HG03378 (cell line): Measurements from ENCODE around the gene LAMP1.
"Not testable (repeated sequence)": the region's sequence is repeated elsewhere in the genome, so short reads cannot be mapped to it uniquely, and the experiment has no call there.

ENCODE experiments used
- ATAC-seq: cut with Tn5 transposase; IDR thresholded peaks from one replicate; pipeline ENCODE4 v1.9.1; 2021; ENCODE audit warnings: mild to moderate bottlenecking, moderate library complexity; ENCODE audit not compliant: unreplicated experiment

The LAMP1 gene

DNA sequence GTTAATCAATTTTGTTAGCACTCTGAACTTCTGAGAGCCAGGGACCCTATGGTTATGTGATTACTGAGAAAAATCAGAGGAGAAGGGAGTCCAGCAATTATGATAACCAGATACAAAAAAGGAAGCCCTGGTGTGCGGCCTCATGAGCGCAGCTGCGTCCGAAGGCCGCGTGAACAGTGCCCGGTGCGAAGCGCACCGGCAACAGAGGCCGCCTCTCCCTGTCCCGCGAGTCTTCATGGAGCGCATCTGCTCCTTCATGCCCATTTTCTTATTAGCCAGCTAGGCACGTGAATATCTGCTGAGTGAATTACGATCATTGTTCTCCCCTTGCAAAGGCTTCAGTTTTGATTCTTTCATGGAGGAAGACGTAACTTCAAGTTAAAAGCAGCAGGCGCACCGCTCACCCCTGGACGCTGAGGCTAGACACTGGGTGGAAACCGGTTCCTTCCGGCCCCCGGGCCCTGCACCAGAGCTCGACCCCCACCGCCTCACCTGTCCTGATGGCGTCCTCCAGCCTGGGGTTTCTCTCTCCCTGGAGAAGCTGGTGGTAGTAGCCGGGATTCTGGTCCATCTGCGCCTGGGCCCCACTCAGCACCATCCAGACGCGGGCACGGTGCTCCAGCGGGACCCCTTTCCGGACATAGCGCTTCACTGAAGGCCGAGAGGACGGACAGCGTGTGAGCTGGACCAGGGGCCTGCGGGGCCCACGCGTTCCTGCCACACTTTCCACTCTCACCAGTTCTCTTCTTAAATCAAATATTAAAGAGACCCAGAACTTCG, 58.0 kb downstream of the LAMP1 start:
- no peak for ATAC-seq

DNA sequence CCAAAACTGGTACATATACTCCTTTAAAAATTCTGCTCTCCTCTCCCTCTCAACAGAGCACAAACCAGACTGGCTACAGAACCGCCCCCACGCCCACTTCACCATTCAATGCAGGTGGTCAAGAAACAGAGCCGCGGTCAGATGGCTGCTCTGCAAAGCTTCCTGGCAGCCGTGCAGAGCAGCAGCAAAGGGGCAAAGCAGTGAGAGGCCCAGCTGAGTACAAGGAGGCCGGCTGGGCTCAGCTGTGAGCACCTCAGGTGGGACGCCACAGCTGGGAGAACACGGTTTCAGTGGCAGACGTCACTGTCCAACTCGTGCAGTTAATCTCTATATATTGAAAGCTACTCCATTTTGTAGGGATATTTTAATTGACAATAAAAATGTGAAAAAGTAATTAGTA, 58.6 kb downstream of the LAMP1 start:
- ATAC-seq = no peak

DNA sequence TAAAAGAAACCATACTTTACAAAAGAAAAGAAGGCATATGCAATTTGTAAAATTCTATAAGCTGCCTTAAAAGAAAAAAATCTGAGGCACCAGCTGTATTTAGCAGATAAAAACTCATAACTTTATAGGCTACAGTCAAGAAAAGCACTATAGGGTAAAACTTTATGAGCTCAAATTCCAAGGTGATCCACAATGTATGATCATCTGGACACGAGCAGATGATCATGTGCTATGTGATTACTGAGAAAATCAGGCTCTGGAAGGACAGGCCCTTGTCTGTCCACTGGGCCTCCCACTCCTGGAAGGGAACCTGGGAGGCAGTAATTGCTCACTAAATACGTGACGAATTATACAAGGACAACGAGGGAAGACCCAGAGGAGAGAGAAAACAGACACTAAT, 59.6 kb downstream of the LAMP1 start:
- no peak for ATAC-seq

DNA sequence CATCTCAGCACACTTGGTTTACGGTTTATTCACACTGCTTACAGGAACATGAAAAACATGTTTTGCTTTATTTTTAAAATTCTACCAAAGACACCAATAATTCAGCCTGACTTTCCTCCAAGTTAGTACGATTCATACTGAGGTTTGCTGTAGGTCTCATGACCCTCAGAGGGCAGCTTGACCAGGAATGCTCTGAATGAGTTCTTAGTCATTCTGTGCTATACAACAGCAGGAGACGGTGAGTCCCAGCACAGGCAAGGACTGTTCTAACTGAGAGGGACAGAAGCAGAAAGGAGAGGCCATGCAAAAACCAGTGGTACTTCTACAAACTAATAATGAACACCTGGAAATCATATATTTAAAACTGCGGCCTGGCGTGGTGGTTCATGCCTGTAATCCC, 60.5 kb downstream of the LAMP1 start:
- ATAC-seq = no peak

DNA sequence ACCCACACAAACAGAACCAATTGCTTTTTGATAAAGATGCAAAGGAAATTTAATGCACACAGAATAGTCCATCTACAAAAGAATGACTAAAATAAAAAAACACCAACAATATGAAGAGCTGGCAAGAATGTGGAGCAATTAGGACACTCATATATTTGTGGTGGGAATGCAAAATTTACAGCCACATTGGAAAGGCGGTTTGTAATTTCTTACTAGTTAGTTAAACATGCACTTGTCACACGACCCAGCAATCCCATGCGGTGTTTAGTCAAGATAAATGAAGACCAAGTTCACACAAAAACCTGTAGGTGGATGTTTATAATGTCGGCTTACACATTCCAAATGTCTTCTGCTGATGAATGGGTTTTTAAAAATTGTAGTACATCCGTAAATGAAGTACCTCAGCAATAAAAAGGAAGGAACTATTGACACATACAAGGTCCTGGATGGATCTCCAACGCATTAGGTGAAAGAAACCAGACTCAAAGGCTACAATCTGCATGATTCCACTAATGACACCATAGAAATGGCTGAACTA, 61.7 kb downstream of the LAMP1 start:
- ATAC-seq = no peak

DNA sequence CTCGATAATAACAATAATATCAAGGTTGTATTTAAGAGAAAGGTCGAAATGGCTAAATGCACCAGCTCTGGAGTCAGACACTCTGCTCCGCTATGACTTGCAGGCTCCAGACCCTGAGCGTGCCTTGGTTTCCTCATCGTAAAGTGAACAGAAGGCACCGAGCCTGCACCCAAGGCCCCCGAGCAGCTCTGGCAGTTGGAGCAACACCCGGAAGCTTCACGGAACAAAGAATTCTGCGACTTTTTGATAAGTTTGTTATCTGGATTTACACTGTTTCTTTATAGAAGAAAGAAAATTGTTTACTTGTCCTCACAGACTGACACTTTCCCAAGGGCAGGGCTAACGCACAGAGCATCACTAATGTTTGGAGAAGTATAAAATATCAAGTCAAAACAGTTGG, 62.5 kb downstream of the LAMP1 start:
- ATAC-seq = no peak

DNA sequence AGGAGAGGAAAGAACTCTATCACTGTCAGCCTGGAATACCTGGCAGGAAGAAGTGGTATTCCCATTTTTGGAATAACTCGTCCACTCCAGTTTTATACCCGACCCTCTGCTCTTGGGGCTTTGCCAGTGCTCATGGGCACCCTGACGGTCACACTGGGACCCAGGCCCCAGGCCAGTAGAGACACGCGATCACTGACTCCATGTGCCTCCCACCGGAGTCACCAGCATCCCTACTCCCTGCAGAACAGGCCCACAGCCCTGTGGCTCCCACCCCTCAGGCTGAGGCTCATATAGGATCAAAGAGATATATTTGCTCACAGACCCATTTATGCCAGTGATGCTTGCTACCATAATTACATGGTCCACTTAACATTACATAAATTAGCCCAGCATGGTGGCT, 63.4 kb downstream of the LAMP1 start:
- no peak for ATAC-seq

DNA sequence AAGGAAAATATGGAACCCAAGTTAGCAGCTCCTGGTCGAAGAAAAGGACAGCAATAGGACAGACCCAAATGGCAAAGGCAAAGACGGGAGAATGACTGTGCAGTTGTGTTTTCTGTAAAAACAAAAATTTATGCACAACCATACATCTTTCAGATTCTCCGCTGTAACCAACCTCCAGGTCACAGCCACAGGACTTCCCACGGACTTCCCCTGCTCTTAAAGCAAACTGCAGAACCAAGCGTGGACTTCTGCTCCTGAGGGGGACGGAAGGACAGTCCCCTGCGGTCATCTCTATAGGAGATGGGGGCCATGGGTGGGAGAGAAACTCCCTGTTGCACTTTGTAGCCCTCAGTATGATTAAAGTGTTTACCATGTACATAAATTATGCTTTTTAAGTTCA, 64.4 kb downstream of the LAMP1 start:
- no peak for ATAC-seq

DNA sequence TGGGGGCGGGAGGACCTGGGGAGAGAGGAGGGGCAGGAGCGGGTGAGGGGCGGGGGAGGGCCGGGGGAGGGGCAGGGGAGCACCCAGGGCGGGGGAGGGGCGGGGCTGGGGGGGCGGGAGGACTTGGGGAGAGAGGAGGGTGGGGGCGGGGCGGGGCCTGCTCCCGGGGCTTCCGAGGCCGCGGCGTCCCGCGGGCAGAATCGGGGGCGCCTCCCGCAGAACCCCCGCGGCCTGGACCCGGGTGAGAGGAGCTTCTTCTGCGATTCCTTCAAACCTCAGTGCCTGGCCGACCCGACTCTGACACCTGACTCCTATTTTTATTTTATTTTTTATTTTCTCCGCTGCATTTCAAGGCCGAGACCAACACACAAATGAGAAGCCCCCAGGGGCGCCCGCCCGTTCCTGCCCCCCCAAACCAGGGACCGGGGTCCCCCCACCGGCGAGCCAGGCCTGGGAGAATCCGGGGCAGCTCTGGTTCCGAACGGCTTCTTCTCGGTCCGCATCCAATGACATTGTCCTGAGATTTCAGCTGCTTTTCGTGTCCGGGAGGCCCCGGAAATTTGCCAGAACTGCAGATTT, 67.4 kb downstream of the LAMP1 start:
- no peak for ATAC-seq

DNA sequence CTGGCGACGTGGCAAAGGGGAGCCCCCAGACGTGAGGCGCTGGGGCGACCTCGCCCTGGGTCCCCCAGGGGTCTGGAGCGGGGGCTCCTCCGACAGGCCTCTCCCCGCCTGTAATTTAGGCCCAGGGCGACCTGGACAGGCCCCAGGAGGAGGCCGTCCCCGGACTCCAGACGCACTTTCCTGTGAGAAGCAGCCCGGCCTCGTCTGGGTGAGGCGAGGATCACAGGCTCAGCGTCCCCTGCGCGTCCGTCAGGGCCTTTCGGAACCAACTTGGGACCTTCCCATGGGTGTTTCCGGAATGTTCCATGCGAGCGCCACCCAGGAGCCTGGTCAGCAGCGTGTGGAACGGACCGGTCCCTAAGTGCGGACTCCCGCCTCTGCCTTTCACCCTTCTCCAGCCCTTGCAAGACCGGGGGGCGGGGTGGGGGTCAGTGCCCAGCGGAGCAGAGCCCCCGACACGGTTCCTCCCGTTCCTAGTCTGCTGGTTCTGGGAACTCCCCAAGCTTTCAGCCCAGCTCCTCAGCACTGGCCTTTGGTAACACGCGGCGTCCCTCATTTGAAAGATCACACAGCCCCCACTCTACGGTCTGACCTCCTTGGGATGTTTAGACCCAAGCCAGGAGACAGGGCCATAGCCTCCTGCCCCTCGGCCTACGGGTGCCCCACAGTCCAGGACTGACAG, 68.0 kb downstream of the LAMP1 start:
- no peak for ATAC-seq

DNA sequence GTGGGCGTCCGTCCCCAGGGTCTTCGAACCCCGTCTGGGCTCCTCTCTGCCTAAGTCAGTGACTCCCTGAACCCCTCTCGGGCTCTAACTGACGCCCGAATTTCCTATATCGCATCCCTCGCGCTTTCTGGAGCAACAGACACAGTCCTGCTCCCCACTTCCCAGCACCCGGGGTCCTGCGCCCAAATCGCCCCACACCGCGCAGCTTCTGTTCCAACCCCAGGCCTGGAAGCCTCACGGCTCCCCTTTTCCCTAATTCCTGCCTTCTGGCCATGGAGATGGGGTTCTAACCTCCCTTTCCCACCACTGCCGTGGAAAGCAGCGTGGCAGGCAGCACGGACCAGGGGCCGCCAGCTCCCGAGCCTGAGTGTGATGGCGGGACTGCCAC, 68.5 kb downstream of the LAMP1 start:
- no peak for ATAC-seq

DNA sequence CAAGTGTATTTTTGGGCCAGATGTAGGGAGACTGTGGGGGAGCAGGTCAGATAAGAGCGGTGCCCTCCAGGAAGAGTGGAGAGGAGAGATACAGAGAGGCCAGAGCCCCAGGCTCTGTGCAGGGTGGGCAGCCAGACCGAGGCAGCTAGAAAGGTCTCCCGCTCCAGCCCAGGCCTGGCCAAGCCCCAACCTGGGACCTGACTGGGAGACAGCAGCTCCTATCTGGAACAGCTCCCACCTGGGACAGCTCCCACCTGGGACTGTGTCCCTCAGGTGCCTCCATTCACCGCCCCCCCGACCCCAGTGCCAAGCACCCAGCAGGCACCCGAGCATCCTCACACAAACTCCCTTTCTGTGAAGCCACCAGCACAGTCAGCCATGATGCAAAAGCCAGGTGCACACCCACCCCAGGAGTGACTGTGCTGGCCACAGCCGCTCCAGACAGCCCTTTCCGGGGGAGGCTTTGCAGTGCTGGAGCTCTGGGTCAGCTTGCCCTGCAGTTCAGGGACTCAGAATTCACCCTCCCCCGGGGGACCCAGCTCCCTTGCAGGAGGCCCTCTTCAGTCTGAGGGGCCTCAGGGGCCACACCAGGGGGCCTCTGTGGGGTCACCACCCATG, 69.0 kb downstream of the LAMP1 start:
- ATAC-seq = no peak

DNA sequence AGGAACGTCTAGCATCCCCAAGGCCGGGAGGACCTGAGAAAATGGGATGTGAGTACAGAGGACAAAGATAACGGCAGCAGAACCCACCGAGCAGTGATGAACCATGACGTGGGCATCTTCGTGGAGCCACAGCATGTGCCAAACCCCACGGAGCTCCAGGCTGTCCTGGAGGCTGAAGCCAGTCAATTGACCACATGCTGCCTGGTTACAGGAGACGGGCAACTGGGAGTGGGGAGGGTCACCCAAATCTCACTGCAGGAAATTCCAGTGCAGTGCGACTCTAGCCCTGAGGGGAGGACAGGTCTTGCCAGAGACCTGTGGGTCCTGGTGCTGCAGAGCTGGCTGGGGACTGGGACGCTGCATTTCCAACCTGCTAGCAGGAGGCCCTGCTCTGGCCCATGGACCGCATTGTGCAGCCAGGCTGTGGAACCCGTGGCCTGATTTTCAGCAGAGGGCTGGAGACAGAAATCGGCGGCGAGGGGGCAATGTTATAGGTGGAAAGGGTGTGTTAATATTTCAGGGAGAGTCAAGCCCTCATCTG, 70.1 kb downstream of the LAMP1 start:
- ATAC-seq = no peak

DNA sequence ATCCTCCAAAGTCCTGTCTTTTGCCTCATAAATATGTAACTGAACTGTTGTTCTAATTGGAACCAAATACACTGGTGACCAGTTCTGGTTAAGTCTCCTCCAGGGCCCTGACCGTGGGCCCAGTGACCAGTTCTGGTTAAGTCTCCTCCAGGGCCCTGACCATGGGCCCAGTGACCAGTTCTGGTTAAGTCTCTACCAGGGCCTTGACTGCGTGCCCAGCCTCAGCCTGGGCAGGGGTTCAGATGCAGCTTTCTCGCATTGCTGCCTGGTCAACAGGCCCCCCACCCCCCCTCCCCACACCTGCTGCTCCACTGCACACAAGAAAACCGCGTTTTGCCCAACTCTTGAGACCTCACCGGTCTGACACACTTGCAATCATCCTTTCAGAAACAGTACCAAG, 70.7 kb downstream of the LAMP1 start:
- ATAC-seq = no peak

DNA sequence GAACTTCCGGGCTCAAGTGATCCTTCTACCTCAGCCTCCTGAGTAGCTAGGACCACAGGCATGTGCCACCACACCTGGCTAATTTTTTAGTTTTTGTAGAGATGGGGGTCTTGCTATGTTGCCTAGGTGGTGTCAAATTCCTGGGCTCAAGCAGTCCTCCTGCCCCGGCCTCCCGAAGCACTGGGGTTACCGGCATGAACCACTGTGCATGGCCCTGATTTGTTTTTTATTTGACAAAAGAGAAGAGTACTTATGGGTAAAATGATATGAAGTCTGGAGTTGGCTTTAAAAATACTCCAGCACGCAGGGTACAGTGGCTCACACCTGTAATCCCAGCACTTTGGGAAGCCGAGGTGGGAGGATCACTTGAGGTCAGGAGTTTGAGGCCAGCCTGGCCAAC, 71.3 kb downstream of the LAMP1 start:
- not testable (repeated sequence) for ATAC-seq

DNA sequence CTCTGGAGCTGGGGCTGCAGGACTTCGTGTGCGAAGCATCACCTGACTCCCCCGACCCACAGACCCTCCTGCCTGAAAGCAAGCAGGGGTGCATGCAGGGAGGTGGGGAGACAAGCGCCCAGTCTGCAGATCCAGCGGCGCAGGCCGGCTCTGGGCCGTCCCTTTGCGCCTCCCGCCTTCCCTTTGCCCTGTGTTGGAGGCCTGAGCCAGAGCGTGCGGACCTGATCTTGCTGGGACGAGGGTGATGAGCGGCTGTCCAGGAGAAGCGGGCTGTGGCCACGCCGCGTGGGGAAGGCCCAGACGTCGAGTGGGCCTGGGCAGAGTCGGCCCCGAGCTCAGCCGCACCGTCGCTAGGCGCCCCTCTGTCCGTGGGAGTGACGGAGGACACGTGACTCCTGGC, 72.2 kb downstream of the LAMP1 start:
- ATAC-seq = no peak

DNA sequence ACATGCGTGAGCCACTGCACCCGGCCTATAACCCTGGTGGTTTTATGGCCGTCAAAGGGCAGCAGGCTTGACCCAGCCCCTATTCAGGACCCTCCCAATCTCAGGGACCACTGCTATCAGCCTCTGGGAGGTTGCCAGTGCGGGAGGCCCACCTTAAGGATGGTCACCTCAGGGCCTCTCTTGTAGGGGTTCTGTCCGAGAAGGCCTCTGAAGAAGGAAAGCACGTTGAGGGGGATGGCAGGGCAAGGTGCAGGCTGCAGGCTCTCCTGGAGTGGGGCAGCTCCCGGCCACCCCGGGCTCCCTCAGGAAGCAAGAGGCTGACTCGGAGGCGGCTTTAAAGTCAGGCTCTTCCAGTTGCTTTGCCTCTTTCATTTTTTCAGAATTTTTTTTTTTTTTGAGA, 72.8 kb downstream of the LAMP1 start:
- ATAC-seq = no peak

DNA sequence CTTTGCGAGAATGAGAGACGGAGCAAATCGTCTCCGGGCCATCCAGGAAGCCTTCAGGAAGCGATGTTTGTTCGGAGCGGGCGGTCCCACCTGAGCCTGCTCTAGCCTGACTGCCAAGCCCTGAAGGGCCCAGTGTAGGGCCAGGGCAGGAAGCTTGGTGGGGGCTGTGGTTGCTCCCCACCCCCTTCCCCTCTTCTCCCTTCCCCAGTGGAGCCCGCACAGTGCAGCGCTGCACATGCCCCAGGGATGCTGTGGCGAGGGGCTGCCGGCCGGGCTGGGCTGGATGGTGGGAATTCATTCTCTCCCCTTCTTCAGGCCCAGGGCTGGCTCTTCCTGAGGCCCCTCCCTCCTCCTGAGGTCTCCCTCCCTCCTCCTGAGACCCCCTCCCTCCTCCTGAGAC, 74.0 kb downstream of the LAMP1 start:
- no peak for ATAC-seq

DNA sequence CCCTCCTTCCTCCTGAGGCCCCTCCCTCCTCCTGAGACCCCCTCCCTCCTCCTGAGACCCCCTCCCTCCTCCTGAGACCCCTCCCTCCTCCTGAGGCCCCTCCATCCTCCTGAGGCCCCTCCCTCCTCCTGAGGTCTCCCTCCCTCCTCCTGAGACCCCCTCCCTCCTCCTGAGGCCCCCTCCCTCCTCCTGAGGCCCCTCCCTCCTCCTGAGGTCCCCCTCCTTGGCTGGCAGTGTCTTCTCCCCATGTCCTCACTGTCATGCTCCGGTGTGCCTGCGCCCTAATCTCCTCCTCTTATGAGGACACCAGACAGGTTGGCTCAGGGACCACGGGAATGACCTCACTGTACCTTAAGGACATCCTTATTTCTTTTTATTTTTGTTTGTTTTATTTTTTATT, 74.7 kb downstream of the LAMP1 start:
- ATAC-seq = not testable (repeated sequence)
